ENCODE measurements around the gene UBXN6.

The UBXN6 gene

DNA sequence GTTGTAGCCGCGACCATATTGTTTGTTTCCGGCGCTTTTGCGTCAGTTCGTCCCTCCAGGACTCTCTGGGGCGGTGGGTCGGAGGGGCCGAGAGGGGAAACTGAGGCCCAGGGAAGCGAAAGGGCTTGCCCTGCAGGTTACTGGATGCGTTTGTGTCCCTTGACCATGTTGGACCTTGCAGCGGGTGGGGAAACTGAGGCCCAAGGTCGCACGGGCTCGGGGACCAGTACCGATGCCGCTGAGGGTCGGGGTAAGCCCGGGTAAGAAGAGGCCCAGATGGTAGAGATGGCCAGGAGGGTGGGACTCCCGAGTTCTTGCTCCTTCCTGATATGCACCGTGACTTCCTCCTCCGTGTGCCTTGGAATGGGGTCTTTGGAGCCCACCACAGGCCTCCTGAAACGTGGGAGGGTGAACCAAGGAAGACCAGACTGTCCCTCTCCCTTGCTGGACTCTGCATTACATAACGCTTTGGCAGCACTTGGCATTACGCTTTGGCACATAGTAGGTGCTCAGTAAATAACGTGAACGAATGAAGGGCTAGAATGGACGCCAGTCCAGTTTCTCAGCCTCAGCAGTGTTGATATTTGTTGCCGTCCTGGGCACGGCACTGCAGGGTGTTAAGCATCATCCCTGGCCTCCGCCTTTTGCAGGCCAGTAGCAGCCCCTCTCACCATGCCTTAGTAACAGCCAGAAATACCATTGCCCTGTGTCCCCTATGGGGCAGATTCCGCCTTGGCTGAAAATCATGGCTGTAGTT is 54.4 kb downstream of the UBXN6 start:
- Histone ChIP-seq H3K4me1 (ENCODE audit: control insufficient read depth, low read depth, low read length) (peaks cover 22% of the 10 kb centered on the region), H3K4me3 (ENCODE audit: low read length) (peak overlapping the region; percentile 98), H3K27ac (ENCODE audit: low read length) (peak overlapping the region; percentile 90)

DNA sequence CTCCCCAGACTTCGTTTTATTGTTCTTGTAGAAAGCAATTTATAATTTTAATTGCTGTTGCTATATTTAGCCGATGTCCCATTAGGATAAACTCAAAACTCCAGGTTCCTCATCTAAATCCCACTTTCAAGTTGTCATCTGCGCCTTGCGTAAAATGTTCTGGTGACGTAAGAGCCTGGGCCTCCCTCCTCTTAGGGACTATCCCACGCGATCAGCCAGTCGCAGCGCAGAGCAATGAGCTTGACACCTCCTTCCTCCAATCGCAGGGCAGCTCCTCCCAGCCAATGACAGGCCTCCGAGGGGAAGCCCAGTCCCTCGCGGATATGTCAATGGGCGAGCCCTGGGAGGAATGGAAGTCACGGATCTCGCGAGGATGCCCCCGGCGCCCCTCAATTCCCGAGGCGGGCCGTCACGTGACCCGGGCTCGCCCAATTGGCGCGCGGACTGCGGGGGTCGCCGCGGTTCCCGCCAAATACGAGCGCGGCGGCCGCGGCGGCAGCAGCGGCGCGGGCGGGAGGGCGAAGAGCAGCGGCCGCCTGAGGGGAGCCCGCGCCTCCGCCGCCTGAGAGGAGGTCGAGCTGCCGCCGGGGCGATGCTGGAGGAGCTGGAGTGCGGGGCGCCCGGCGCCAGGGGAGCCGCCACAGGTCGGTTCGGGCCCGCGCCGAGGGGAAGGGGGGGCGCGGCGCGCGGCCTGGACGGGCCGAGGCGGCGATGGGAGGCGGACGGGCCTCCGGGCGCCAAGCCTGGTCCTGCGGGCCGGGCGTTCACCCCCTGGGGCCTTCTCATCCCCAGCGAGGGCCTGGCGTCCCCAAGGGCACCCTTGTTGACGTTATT is 55.2 kb downstream of the UBXN6 start, which contains the start of gene CHAF1A:
Gene CHAF1A (plus strand): TSS at position 470 of the 834 bp plus-strand sequence. CDS start 123 bp downstream, at position 593.
- Histone ChIP-seq H3K27me3 (ENCODE audit: control insufficient read depth, insufficient read depth, low read length) (no peaks in the 10 kb centered on the region), H3K36me3 (ENCODE audit: control insufficient read depth, low read depth, low read length) (peaks cover 26% of the 10 kb centered on the region), H3K9ac (ENCODE audit: low read length) (peak within 1 kb of the TSS; percentile 99), H3K9me3 (ENCODE audit: control insufficient read depth, low read depth, low read length) (no peaks in the 10 kb centered on the region), H3K4me3 (ENCODE audit: low read length) (peak within 1 kb of the TSS; percentile 98), H3K4me1 (ENCODE audit: control insufficient read depth, low read depth, low read length) (peaks cover 22% of the 10 kb centered on the region), H3K27ac (ENCODE audit: low read length) (peak within 1 kb of the TSS; percentile 90)

More for the DNA sequence above, 54.4 kb downstream of the UBXN6 start:
- peak overlapping the region; percentile 99 for H3K9ac ChIP-seq (ENCODE audit: low read length)
- no peaks in the 10 kb centered on the region for H3K9me3 ChIP-seq (ENCODE audit: control insufficient read depth, low read depth, low read length)
- H3K27me3 ChIP-seq (ENCODE audit: control insufficient read depth, insufficient read depth, low read length), result no peaks in the 10 kb centered on the region
- peaks cover 26% of the 10 kb centered on the region for H3K36me3 ChIP-seq (ENCODE audit: control insufficient read depth, low read depth, low read length)

DNA sequence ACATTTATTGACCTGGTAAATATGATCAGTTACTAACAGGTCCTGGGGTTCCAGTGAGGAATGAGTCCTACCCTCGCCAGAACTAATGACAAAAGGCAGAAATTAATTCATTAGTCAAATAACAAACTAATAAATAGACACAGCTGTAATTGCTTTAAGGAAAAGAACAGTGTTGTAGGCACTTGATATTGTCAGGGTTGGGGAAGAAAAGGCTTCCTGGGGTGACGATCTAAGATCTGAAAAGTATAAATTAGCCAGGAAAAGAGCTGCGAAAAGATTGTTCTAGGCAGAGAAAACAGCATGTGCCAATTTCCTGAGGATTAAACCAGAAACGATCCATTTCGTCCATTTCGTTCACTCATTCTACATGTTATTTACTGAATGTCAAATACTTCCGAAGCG is 55.8 kb downstream of the UBXN6 start:
- Histone ChIP-seq H3K4me3 (ENCODE audit: low read length) (peak overlapping the region; percentile 44), H3K9me3 (ENCODE audit: control insufficient read depth, low read depth, low read length) (no peaks in the 10 kb centered on the region), H3K36me3 (ENCODE audit: control insufficient read depth, low read depth, low read length) (peaks cover 21% of the 10 kb centered on the region), H3K4me1 (ENCODE audit: control insufficient read depth, low read depth, low read length) (peaks cover 22% of the 10 kb centered on the region), H3K9ac (ENCODE audit: low read length) (peak overlapping the region; percentile 41), H3K27me3 (ENCODE audit: control insufficient read depth, insufficient read depth, low read length) (no peaks in the 10 kb centered on the region), H3K27ac (ENCODE audit: low read length) (peak overlapping the region; percentile 19)

DNA sequence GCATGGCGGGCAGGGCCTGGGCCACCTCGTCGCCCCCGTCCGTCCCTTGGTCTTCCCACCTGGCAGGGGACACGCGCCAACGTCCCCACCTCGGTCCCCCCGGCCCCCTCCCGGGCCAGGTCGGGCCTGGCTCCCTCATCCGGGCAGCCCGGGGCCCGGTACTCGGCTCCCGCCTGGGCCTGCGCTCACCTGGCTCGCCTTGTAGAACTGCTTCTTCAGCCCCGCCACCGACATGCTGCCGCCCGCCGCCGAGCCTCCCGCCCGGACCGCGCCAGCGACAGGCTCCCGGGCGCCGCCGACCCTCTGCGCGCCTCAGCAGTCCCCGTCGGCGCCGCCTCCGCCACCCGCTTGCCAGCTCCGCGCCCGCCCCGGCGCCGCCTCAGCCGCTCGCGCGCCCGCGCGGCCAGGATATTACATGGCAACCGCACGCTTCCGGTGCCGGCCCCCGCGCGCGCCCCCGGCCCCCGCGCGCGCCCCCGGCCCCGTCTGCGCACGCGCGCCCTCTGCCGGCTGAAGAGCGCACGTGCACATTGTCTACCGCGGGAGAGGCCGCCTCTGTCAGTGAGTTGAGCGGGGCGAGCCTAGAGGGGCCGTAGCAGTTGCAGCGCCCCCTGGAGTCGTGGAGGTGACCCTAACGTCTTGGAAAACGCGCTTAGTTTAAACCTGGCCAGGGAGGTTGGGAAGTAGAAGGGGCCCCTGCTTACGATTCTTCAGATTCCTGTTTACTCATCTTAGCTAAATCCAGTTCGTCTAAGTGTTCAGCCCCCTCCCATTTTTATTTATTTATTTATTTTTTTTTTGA is 57.3 kb downstream of the UBXN6 start, which contains the start of gene SH3GL1:
Gene SH3GL1 (minus strand): TSS at position 413 of the 802 bp plus-strand sequence. CDS start 179 bp downstream, at position 234.
- Histone ChIP-seq H3K4me1 (ENCODE audit: control insufficient read depth, low read depth, low read length) (peaks cover 19% of the 10 kb centered on the region), H3K36me3 (ENCODE audit: control insufficient read depth, low read depth, low read length) (peaks cover 11% of the 10 kb centered on the region), H3K27ac (ENCODE audit: low read length) (no peak within 1 kb of the TSS)

DNA sequence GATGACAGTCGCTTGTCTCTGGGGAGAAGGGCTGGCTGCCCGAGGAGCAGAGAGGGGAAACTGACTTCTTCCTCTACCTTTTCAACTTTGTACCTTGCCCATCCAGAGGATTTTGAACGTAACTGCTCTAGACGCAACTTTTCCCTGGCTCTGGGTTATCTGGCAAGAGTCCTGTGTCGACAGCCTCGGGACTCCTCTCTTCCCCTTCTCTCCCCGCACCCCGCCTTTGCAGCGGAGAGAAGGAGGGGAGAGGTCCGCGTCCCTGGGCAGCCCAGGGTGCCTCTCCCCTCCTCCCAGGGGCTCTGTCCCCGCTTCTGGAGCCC is 57.8 kb downstream of the UBXN6 start:
- Histone ChIP-seq H3K4me1 (ENCODE audit: control insufficient read depth, low read depth, low read length) (peaks cover 17% of the 10 kb centered on the region), H3K27ac (ENCODE audit: low read length) (no peak overlapping the region), H3K27me3 (ENCODE audit: control insufficient read depth, insufficient read depth, low read length) (no peaks in the 10 kb centered on the region), H3K9ac (ENCODE audit: low read length) (peak overlapping the region; percentile 80), H3K36me3 (ENCODE audit: control insufficient read depth, low read depth, low read length) (peaks cover 7% of the 10 kb centered on the region), H3K4me3 (ENCODE audit: low read length) (peak overlapping the region; percentile 87), H3K9me3 (ENCODE audit: control insufficient read depth, low read depth, low read length) (no peaks in the 10 kb centered on the region)

More for the DNA sequence above, 57.3 kb downstream of the UBXN6 start, which contains the start of gene SH3GL1:
- no peaks in the 10 kb centered on the region for H3K9me3 ChIP-seq (ENCODE audit: control insufficient read depth, low read depth, low read length)
- peak within 1 kb of the TSS; percentile 87 for H3K4me3 ChIP-seq (ENCODE audit: low read length)
- H3K9ac ChIP-seq (ENCODE audit: low read length), result peak within 1 kb of the TSS; percentile 80
- no peaks in the 10 kb centered on the region for H3K27me3 ChIP-seq (ENCODE audit: control insufficient read depth, insufficient read depth, low read length)

DNA sequence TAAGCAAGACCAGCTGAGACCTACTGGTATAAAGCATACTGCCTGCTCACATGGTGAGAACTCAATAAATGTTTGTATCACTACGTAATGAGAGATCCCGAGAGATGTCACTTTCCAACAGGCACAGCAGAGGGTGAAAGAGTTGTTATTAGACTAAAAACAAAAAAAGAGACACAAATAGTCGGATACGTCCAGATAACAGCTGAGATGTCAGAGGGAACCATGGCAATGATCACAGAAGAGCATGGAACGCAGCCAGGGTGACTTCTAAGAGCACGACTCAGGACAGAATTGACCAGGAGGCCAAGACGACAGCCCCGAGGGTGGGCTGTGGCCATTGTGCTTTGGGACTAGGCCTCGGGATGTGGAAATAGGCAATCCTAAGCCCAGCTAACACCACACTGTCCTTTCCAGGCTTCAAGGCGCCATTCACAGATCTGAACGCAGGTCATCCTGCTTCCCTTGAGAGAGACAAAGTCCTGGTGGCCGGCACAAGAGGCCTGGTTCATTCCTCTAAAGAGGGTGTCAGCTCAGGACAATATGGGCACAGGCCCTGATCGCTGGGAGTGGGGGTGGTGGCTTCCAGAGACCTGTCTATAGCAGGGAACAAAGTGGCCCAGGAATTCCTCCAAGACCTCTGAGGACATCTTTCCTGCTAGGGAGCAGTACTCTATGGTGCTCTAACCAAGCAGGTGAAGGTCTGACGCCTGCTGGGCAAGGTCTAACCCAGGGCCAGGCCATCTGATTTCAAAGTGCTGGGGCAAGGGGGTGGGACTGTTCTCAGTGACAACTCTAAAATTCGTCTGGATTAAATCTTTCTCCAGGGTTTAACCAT is 60.4 kb downstream of the UBXN6 start:
- Histone ChIP-seq H3K4me1 (ENCODE audit: control insufficient read depth, low read depth, low read length) (peaks cover 10% of the 10 kb centered on the region), H3K36me3 (ENCODE audit: control insufficient read depth, low read depth, low read length) (no peaks in the 10 kb centered on the region), H3K9ac (ENCODE audit: low read length) (no peak overlapping the region), H3K27me3 (ENCODE audit: control insufficient read depth, insufficient read depth, low read length) (no peaks in the 10 kb centered on the region), H3K27ac (ENCODE audit: low read length) (no peak overlapping the region), H3K9me3 (ENCODE audit: control insufficient read depth, low read depth, low read length) (no peaks in the 10 kb centered on the region), H3K4me3 (ENCODE audit: low read length) (no peak overlapping the region)
